ENCODE measurements around the gene RXRA. TPM values are rescaled to one million over a fixed set of nuclear protein-coding genes. Genes with fewer than 3 reads are reported as not detected.
A peak's percentile ranks its signal among the peaks of the same experiment; 100 is the strongest.

Gene RXRA
- total and polyA plus RNA-seq, 4 donors: 41.5 to 116 (median 74.1) TPM

DNA sequence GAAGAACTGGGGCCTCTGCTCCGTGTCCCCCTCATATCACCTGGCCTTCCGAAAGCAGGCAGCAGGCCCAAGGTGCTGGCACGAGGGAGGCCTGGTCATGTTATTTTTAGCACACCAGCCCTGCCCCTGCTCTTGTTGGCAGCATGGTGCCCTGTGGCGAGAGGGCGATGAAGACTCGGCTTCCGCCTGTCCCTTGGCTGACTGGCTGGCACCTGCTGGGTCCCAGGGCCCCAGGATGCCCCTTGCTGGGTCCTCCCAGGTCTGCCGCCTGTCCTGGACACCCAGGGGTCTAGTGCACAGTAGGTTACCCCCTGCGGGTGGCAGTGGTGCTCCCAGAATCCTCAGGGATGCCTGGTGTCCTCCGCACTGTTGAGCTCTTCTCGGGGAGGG, 77.0 kb downstream of the RXRA start:
- Histone ChIP-seq H3K36me3 (ENCODE audit: control insufficient read depth in 4 of 4, insufficient read depth in 3 of 4, low read depth in 1 of 4, low read length in 3 of 4) (peaks cover 0 to 10% (median under 1%) of the 10 kb centered on the region in 4 donors), H3K4me1 (ENCODE audit: control insufficient read depth in 4 of 4, insufficient read depth in 4 of 4, low read length in 3 of 4) (peaks cover 45 to 99% (median 78%) of the 10 kb centered on the region in 4 donors), H3K9me3 (ENCODE audit: control insufficient read depth in 4 of 4, low read length in 3 of 4) (peaks cover 0 to 4% (median 0%) of the 10 kb centered on the region in 4 donors), H3K9ac (ENCODE audit: low read depth in 1 of 2, low read length in 2 of 2) (no peak overlapping the region), H3K27me3 (ENCODE audit: control insufficient read depth in 4 of 4, insufficient read depth in 4 of 4, low read length in 3 of 4) (no peaks in the 10 kb centered on the region), H3K27ac (ENCODE audit: low read depth in 1 of 2, low read length in 2 of 2) (peak overlapping the region; percentile 72 to 78), H3K4me3 (ENCODE audit: low read depth in 1 of 3, low read length in 3 of 3) (no peak overlapping the region)
- TF ChIP-seq RXRA (IDR thresholded peaks at IDR 0.05) (no peak), RAD21 (IDR thresholded peaks at IDR 0.05) (no peak), TAF1 (conservative IDR thresholded peaks at IDR 0.05) (no peak), HNF4G (IDR thresholded peaks at IDR 0.05) (no peak), SP1 (IDR thresholded peaks at IDR 0.05) (no peak), FOXA1 (IDR thresholded peaks at IDR 0.05) (no peak), GABPA (IDR thresholded peaks at IDR 0.05 in 1 of 2, conservative IDR thresholded peaks at IDR 0.05 in 1 of 2) (no peak), FOXA2 (IDR thresholded peaks at IDR 0.05) (no peak), HNF4A (conservative IDR thresholded peaks at IDR 0.05) (no peak), EGR1 (IDR thresholded peaks at IDR 0.05; ENCODE audit: low read depth in 2 of 2) (no peak), NR2F2 (IDR thresholded peaks at IDR 0.05) (no peak), YY1 (IDR thresholded peaks at IDR 0.05) (no peak), JUND (IDR thresholded peaks at IDR 0.05) (no peak)
- TF ChIP-seq, protein P1, sequence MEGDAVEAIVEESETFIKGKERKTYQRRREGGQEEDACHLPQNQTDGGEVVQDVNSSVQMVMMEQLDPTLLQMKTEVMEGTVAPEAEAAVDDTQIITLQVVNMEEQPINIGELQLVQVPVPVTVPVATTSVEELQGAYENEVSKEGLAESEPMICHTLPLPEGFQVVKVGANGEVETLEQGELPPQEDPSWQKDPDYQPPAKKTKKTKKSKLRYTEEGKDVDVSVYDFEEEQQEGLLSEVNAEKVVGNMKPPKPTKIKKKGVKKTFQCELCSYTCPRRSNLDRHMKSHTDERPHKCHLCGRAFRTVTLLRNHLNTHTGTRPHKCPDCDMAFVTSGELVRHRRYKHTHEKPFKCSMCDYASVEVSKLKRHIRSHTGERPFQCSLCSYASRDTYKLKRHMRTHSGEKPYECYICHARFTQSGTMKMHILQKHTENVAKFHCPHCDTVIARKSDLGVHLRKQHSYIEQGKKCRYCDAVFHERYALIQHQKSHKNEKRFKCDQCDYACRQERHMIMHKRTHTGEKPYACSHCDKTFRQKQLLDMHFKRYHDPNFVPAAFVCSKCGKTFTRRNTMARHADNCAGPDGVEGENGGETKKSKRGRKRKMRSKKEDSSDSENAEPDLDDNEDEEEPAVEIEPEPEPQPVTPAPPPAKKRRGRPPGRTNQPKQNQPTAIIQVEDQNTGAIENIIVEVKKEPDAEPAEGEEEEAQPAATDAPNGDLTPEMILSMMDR (IDR thresholded peaks at IDR 0.05; ENCODE audit: low read depth, low read length, missing input control): no peak
- TF ChIP-seq, protein P2, sequence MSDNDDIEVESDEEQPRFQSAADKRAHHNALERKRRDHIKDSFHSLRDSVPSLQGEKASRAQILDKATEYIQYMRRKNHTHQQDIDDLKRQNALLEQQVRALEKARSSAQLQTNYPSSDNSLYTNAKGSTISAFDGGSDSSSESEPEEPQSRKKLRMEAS (IDR thresholded peaks at IDR 0.05): no peak
- TF ChIP-seq, protein P3, sequence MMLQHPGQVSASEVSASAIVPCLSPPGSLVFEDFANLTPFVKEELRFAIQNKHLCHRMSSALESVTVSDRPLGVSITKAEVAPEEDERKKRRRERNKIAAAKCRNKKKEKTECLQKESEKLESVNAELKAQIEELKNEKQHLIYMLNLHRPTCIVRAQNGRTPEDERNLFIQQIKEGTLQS (IDR thresholded peaks at IDR 0.05): no peak
- TF ChIP-seq, protein P4, sequence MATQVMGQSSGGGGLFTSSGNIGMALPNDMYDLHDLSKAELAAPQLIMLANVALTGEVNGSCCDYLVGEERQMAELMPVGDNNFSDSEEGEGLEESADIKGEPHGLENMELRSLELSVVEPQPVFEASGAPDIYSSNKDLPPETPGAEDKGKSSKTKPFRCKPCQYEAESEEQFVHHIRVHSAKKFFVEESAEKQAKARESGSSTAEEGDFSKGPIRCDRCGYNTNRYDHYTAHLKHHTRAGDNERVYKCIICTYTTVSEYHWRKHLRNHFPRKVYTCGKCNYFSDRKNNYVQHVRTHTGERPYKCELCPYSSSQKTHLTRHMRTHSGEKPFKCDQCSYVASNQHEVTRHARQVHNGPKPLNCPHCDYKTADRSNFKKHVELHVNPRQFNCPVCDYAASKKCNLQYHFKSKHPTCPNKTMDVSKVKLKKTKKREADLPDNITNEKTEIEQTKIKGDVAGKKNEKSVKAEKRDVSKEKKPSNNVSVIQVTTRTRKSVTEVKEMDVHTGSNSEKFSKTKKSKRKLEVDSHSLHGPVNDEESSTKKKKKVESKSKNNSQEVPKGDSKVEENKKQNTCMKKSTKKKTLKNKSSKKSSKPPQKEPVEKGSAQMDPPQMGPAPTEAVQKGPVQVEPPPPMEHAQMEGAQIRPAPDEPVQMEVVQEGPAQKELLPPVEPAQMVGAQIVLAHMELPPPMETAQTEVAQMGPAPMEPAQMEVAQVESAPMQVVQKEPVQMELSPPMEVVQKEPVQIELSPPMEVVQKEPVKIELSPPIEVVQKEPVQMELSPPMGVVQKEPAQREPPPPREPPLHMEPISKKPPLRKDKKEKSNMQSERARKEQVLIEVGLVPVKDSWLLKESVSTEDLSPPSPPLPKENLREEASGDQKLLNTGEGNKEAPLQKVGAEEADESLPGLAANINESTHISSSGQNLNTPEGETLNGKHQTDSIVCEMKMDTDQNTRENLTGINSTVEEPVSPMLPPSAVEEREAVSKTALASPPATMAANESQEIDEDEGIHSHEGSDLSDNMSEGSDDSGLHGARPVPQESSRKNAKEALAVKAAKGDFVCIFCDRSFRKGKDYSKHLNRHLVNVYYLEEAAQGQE (IDR thresholded peaks at IDR 0.05): no peak
- TF ChIP-seq, protein P5, sequence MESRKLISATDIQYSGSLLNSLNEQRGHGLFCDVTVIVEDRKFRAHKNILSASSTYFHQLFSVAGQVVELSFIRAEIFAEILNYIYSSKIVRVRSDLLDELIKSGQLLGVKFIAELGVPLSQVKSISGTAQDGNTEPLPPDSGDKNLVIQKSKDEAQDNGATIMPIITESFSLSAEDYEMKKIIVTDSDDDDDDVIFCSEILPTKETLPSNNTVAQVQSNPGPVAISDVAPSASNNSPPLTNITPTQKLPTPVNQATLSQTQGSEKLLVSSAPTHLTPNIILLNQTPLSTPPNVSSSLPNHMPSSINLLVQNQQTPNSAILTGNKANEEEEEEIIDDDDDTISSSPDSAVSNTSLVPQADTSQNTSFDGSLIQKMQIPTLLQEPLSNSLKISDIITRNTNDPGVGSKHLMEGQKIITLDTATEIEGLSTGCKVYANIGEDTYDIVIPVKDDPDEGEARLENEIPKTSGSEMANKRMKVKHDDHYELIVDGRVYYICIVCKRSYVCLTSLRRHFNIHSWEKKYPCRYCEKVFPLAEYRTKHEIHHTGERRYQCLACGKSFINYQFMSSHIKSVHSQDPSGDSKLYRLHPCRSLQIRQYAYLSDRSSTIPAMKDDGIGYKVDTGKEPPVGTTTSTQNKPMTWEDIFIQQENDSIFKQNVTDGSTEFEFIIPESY (IDR thresholded peaks at IDR 0.05): no peak
- 56% methylated on average over 11 of the region's 11 CpGs for WGBS
- no peak for DNase-seq (ENCODE audit: low spot score)
